ENCODE results near the gene MAP4.

- TF ChIP-seq GATA2 (IDR thresholded peaks at IDR 0.05; ENCODE audit: low read depth, low read length) = no peak
- TF ChIP-seq GATA3 (IDR thresholded peaks at IDR 0.05; ENCODE audit: low read depth, low read length) = no peak
Observed at GRCh38 chr3:47871389-47871788, 144.8 kb downstream of the MAP4 start.
